A673 (cell line): ENCODE results near the gene CFAP57. TPM values are rescaled to one million over a fixed set of nuclear protein-coding genes. Genes with fewer than 3 reads are reported as not detected.

Source experiments
- BruUV-seq: library from RNA; stranded (reverse); fragments of 400-500 nt; replicated peaks from 2 replicates; lab custom pipeline; 2021; lab: Mats Ljungman, UMichigan
- CTCF ChIA-PET: fragments of 300-600 bp; sonication (Branson Sonifier 250); formaldehyde crosslinking; loops from one replicate; lab custom pipeline; 2022; ENCODE audit warnings: antibody characterized with exemption; lab: Charles Lee
- POLR2A ChIA-PET: fragments of 300-600 bp; sonication (Branson Sonifier 250); formaldehyde crosslinking; loops from one replicate; lab custom pipeline; 2022; ENCODE audit warnings: antibody characterized with exemption; ENCODE audit not compliant: low non-redundant PET; lab: Charles Lee
- DNase-seq: peaks from one replicate; pipeline ENCODE4 v3.0.0-alpha.2; 2015; ENCODE audit warnings: low spot score
- H3K27ac ChIP-seq: fragments of 200-600 bp; sonication (generic); 2 replicates; pipeline ENCODE4 v1.5.1; 2016; ENCODE audit warnings: mixed run types, low read depth, mild to moderate bottlenecking, mixed read lengths, antibody characterized with exemption, low read length; ENCODE audit not compliant: poor library complexity, severe bottlenecking
- H3K27me3 ChIP-seq: fragments of 200-600 bp; sonication (generic); replicated peaks from 2 replicates; pipeline ENCODE4 v1.6.1; 2017; ENCODE audit warnings: mixed run types, low read depth, mild to moderate bottlenecking, mixed read lengths, antibody characterized with exemption, low read length; ENCODE audit not compliant: insufficient read depth, poor library complexity
- H3K36me3 ChIP-seq: fragments of 200-600 bp; sonication (generic); 2 replicates; pipeline ENCODE4 v1.6.1; 2016; ENCODE audit warnings: mixed run types, mild to moderate bottlenecking, mixed read lengths, antibody characterized with exemption, low read length; ENCODE audit not compliant: insufficient read depth, poor library complexity, severe bottlenecking
- H3K4me1 ChIP-seq: fragments of 200-600 bp; sonication (generic); 2 replicates; pipeline ENCODE4 v1.6.1; 2017; ENCODE audit warnings: mixed run types, mild to moderate bottlenecking, mixed read lengths, antibody characterized with exemption, low read length; ENCODE audit not compliant: insufficient read depth, poor library complexity, severe bottlenecking
- H3K4me3 ChIP-seq: fragments of 200-600 bp; sonication (generic); 2 replicates; pipeline ENCODE4 v1.5.1; 2016; ENCODE audit warnings: low read depth, mixed run types, mild to moderate bottlenecking, mixed read lengths, low read length; ENCODE audit not compliant: poor library complexity, severe bottlenecking
- H3K9me3 ChIP-seq: fragments of 200-600 bp; sonication (generic); 2 replicates; pipeline ENCODE4 v1.6.1; 2016; ENCODE audit warnings: mixed run types, low read depth, mild to moderate bottlenecking, mixed read lengths, antibody characterized with exemption, low read length; ENCODE audit not compliant: poor library complexity, severe bottlenecking
- CTCF ChIP-seq: fragments of 300-800, 200-600 bp; sonication (generic); conservative IDR thresholded peaks from 2 replicates; pipeline ENCODE4 v1.5.1; 2017; ENCODE audit warnings: low read depth, mild to moderate bottlenecking, antibody characterized with exemption, low read length, moderate library complexity, mixed read lengths
- EZH2 ChIP-seq: fragments of 200-600 bp; sonication (generic); IDR thresholded peaks from 2 replicates; pipeline ENCODE4 v1.6.1; 2017; ENCODE audit warnings: borderline replicate concordance, low read depth, mild to moderate bottlenecking, mixed read lengths, antibody characterized with exemption, low read length; ENCODE audit not compliant: poor library complexity, severe bottlenecking
- intact Hi-C: fragments of 100-400 bp; cut with micrococcal nuclease; formaldehyde crosslinking; loops from one replicate; pipeline ENCODE4 v1.10.0; 2022; ENCODE audit not compliant: unreplicated experiment
- total RNA-seq: library from RNA; stranded (reverse); gene quantifications from 2 replicates; pipeline ENCODE4 v1.2.3, GENCODE V29; 2021

CFAP57 gene
- total RNA-seq, 1 experiment from 2014 or later, result 0.73 TPM

GRCh38 chr1:43279666-43280065, 107.5 kb downstream of the CFAP57 start:
- Histone ChIP-seq H3K27ac (no peak overlapping the region), H3K36me3 (no peaks in the 10 kb centered on the region), H3K4me1 (peaks cover 2% of the 10 kb centered on the region), H3K4me3 (no peak overlapping the region), H3K9me3 (no peaks in the 10 kb centered on the region), H3K27me3 (no peaks in the 10 kb centered on the region)
- TF ChIP-seq CTCF, result no peak
- no peak for TF ChIP-seq EZH2
- POLR2A ChIA-PET, result no interaction called here
- BruUV-seq, result no TSS peak
- DNase-seq, result no peak
- CTCF ChIA-PET, result no interaction called here
- intact Hi-C loops, result no loop called here

GRCh38 chr1:43280692-43281091, 108.6 kb downstream of the CFAP57 start:
- Histone ChIP-seq H3K27me3 (no peaks in the 10 kb centered on the region), H3K4me3 (no peak overlapping the region), H3K9me3 (no peaks in the 10 kb centered on the region), H3K4me1 (no peaks in the 10 kb centered on the region), H3K36me3 (no peaks in the 10 kb centered on the region), H3K27ac (no peak overlapping the region)
- DNase-seq, result no peak
- intact Hi-C loops, result no loop called here
- no TSS peak for BruUV-seq
- CTCF ChIA-PET, result no interaction called here
- POLR2A ChIA-PET, result no interaction called here
- TF ChIP-seq EZH2 (no peak), CTCF (no peak)

- CTCF ChIA-PET, result no interaction called here
- no peak for DNase-seq
- intact Hi-C loops, result no loop called here
These were observed 110.4 kb downstream of the CFAP57 start for GRCh38 chr1:43282220-43283195.

More at GRCh38 chr1:43282220-43283195, 110.4 kb downstream of the CFAP57 start:
- no peaks in the 10 kb centered on the region for H3K9me3 ChIP-seq
- TF ChIP-seq CTCF, result no peak
- TF ChIP-seq EZH2, result no peak
- no peaks in the 10 kb centered on the region for H3K27me3 ChIP-seq
- no peak overlapping the region for H3K4me3 ChIP-seq
- H3K27ac ChIP-seq, result no peak overlapping the region
- POLR2A ChIA-PET, result interaction anchor here (0.9 kb wide), 1 partner anchor 77 kb away, joined by 4 read pairs; no protein-coding TSS in a partner anchor
- no peaks in the 10 kb centered on the region for H3K36me3 ChIP-seq
- BruUV-seq, result no TSS peak
- H3K4me1 ChIP-seq, result no peaks in the 10 kb centered on the region
